Nephron (organoid): ENCODE data around the gene USP54.
A peak's percentile ranks its signal among the peaks of the same experiment; 100 is the strongest.

Experiments
- H3K27ac Mint-ChIP-seq, 3 experiments: 2 replicates each; pipeline ENCODE4 v1.8.0; 2020; ENCODE audit warnings: mixed read lengths in 3 of 3, mild to moderate bottlenecking in 2 of 3, moderate library complexity in 1 of 3
- H3K27me3 Mint-ChIP-seq: 2 replicates; pipeline ENCODE4 v1.8.0; 2021; ENCODE audit warnings: low read depth, mild to moderate bottlenecking, moderate library complexity, mixed read lengths
- H3K36me3 Mint-ChIP-seq: 2 replicates; pipeline ENCODE4 v1.8.0; 2020; ENCODE audit warnings: low read depth, mixed read lengths
- H3K4me1 Mint-ChIP-seq: 2 replicates; pipeline ENCODE4 v1.8.0; 2020; ENCODE audit warnings: mixed read lengths
- H3K4me3 Mint-ChIP-seq, 3 experiments: 2 replicates each; pipeline ENCODE4 v1.8.0; 2020; ENCODE audit warnings: mild to moderate bottlenecking in 3 of 3, mixed read lengths in 3 of 3, moderate library complexity in 2 of 3
- H3K9me3 Mint-ChIP-seq: 2 replicates; pipeline ENCODE4 v1.8.0; 2020; ENCODE audit warnings: mixed read lengths
- TF ChIP-seq, protein P1 (sequence below), 3 experiments: fragments of 200-600 bp; sonication (generic); IDR thresholded peaks; one replicate each; pipeline ENCODE4 v1.5.0; 2021; ENCODE audit warnings: antibody characterized with exemption in 3 of 3; ENCODE audit not compliant: unreplicated experiment in 3 of 3

USP54 gene, protein sequence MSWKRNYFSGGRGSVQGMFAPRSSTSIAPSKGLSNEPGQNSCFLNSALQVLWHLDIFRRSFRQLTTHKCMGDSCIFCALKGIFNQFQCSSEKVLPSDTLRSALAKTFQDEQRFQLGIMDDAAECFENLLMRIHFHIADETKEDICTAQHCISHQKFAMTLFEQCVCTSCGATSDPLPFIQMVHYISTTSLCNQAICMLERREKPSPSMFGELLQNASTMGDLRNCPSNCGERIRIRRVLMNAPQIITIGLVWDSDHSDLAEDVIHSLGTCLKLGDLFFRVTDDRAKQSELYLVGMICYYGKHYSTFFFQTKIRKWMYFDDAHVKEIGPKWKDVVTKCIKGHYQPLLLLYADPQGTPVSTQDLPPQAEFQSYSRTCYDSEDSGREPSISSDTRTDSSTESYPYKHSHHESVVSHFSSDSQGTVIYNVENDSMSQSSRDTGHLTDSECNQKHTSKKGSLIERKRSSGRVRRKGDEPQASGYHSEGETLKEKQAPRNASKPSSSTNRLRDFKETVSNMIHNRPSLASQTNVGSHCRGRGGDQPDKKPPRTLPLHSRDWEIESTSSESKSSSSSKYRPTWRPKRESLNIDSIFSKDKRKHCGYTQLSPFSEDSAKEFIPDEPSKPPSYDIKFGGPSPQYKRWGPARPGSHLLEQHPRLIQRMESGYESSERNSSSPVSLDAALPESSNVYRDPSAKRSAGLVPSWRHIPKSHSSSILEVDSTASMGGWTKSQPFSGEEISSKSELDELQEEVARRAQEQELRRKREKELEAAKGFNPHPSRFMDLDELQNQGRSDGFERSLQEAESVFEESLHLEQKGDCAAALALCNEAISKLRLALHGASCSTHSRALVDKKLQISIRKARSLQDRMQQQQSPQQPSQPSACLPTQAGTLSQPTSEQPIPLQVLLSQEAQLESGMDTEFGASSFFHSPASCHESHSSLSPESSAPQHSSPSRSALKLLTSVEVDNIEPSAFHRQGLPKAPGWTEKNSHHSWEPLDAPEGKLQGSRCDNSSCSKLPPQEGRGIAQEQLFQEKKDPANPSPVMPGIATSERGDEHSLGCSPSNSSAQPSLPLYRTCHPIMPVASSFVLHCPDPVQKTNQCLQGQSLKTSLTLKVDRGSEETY (N-terminal part only)

DNA sequence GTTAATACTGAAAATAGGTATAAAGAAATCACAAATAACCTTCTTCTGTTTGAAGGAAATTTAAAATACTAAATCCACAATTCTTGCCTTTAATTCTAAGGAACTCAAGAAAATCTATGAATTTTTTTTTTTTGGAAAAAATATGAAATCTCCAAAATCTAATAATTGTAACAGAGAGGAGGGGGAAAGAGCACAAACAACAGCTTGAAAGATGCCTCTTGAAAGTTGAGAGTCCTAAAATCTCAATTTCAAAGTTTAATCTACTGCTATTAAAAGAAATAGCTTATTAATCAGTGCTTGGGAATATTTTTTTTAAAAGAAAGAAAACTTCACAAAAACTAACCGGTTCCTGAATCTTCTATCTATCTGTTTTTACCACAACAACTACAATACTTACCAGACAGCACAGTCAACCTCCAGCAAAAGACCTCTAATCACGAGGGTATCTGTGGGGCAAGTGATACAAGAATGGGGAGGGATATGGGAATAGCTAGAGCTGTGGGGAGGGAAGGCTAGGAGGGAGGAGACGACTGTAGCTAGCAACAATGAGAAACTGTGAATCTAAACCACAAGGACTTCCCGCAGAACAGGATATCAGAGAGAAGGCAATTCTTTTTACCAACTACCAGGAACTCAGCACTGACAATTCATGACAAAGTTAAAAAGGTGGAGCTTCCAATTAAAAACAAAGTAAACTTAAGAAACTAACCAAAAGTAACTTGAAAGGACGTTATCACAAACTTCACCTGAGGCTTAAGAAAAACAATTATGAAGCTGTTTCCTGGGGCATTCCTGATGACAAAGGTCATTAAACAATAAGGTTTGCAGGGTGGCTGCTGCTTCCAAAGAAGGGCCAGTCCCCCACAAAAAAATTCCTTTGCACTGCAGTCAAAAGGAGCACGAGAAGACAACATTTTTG, at the start of gene USP54:
Gene USP54 (minus strand): TSS at position 462 of the 919 bp plus-strand sequence. CDS start 15,684 bp downstream, outside the sequence.
- peaks cover 3% of the 10 kb centered on the region for H3K36me3 Mint-ChIP-seq
- peak within 1 kb of the TSS; percentile 88 to 94 (median 93) for H3K27ac Mint-ChIP-seq
- H3K4me3 Mint-ChIP-seq, result peak within 1 kb of the TSS; percentile 29 to 57 (median 29)
- peaks cover 35% of the 10 kb centered on the region for H3K4me1 Mint-ChIP-seq
- H3K27me3 Mint-ChIP-seq, result no peaks in the 10 kb centered on the region
- TF ChIP-seq, protein P1, sequence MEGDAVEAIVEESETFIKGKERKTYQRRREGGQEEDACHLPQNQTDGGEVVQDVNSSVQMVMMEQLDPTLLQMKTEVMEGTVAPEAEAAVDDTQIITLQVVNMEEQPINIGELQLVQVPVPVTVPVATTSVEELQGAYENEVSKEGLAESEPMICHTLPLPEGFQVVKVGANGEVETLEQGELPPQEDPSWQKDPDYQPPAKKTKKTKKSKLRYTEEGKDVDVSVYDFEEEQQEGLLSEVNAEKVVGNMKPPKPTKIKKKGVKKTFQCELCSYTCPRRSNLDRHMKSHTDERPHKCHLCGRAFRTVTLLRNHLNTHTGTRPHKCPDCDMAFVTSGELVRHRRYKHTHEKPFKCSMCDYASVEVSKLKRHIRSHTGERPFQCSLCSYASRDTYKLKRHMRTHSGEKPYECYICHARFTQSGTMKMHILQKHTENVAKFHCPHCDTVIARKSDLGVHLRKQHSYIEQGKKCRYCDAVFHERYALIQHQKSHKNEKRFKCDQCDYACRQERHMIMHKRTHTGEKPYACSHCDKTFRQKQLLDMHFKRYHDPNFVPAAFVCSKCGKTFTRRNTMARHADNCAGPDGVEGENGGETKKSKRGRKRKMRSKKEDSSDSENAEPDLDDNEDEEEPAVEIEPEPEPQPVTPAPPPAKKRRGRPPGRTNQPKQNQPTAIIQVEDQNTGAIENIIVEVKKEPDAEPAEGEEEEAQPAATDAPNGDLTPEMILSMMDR (IDR thresholded peaks at IDR 0.05; ENCODE audit: unreplicated experiment in 3 of 3), result no peak
- H3K9me3 Mint-ChIP-seq, result peaks cover 2% of the 10 kb centered on the region

DNA sequence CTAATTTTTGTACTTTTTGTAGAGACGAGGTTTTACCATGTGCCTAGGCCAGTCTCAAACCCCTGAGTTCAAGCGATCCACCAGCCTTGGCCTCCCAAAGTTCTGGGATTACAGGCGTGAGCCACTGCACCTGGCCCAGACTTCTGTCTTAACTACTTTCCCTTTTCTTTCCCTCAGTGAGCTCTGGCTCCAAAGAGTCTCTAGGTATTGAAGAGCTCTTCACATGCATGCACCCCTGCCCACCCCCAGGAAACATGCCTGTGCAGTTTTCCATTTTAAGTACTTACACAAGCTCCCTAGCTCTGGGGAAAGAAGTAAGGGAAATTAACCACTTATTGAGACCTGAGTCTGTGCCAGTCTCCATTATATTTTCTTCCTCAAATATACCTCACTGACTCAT, 48.1 kb upstream of the USP54 start:
- Mint-ChIP-seq H3K27ac (no peak overlapping the region), H3K9me3 (no peaks in the 10 kb centered on the region), H3K4me3 (no peak overlapping the region), H3K27me3 (peaks cover 8% of the 10 kb centered on the region), H3K4me1 (peaks cover 24% of the 10 kb centered on the region), H3K36me3 (no peaks in the 10 kb centered on the region)
- TF ChIP-seq, protein P1 (IDR thresholded peaks at IDR 0.05; ENCODE audit: unreplicated experiment in 3 of 3), result no peak

DNA sequence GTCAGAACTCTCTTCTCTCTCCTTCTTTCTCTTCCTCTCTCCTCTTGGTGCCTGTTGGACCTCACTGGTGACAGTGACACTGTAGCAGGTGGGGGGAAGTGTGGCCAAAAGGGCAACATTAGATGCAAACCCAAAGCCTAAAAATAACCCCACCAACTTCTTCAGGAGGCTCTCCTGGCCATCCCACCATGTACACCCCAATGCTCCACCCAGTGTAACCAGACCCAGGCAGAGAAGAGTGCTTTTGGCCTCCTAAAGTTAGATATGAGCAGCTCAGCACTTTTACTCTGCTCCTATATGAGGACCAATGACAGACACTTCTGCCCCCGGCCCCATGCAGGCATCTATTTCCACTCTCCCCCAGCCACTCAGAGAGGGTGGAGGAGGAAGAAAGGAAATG, 44.6 kb upstream of the USP54 start:
- H3K36me3 Mint-ChIP-seq, result no peaks in the 10 kb centered on the region
- no peak overlapping the region for H3K4me3 Mint-ChIP-seq
- H3K27ac Mint-ChIP-seq, result no peak overlapping the region
- H3K4me1 Mint-ChIP-seq, result peaks cover 9% of the 10 kb centered on the region
- TF ChIP-seq, protein P1 (IDR thresholded peaks at IDR 0.05; ENCODE audit: unreplicated experiment in 3 of 3), result no peak
- H3K27me3 Mint-ChIP-seq, result peaks cover 8% of the 10 kb centered on the region
- no peaks in the 10 kb centered on the region for H3K9me3 Mint-ChIP-seq

DNA sequence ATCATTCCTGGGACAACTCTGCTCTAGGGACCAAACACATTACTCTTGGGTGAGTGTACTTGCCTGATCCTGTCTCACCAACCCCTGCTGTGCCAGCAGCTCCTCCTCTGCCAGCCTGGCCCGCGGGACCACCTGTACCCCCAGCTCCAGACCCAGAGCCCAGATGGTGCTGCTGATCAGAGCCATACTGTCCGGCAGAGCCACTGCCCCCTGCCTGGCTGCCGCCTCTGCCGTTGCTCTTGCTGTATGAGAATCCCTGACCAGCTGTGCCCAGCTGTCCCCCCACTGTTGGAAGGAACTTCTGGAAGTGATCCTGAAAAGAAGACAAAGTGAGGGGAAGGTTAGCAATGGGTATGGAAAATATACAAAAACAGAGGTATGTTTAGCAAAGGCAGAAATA, 43.3 kb upstream of the USP54 start:
- H3K4me3 Mint-ChIP-seq, result no peak overlapping the region
- no peaks in the 10 kb centered on the region for H3K9me3 Mint-ChIP-seq
- H3K36me3 Mint-ChIP-seq, result no peaks in the 10 kb centered on the region
- H3K27me3 Mint-ChIP-seq, result peaks cover 7% of the 10 kb centered on the region
- peaks cover 4% of the 10 kb centered on the region for H3K4me1 Mint-ChIP-seq
- TF ChIP-seq, protein P1 (IDR thresholded peaks at IDR 0.05; ENCODE audit: unreplicated experiment in 3 of 3), result no peak
- H3K27ac Mint-ChIP-seq, result no peak overlapping the region

DNA sequence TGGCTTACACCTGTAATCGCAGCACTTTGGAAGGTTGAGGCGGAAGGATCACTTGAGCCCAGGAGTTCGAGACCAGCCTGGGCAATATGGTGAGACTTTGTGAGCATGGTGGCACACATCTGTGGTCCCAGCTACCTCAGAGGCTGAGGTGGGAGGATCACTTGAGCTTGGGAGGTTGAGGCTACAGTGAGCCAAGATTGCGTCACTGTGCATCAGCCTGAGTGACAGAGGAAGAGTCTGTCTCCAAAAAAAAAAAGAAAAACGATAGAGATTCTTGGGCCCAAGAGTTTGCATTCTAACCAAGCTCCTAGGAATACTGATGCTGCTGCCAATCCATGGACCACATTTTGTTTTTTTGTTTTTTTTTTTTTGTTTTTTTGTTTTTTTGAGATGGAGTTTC, 38.0 kb upstream of the USP54 start:
- TF ChIP-seq, protein P1 (IDR thresholded peaks at IDR 0.05; ENCODE audit: unreplicated experiment in 3 of 3), result no peak
- no peak overlapping the region for H3K27ac Mint-ChIP-seq
- no peaks in the 10 kb centered on the region for H3K27me3 Mint-ChIP-seq
- H3K4me1 Mint-ChIP-seq, result peaks cover 17% of the 10 kb centered on the region
- no peaks in the 10 kb centered on the region for H3K9me3 Mint-ChIP-seq
- H3K4me3 Mint-ChIP-seq, result no peak overlapping the region
- H3K36me3 Mint-ChIP-seq, result no peaks in the 10 kb centered on the region
